Measurements from ENCODE around the gene CPT1B.

Gene CPT1B

GRCh38 chr22:50576806-50577696, 1.2 kb downstream of the CPT1B start:
- no peak for DNase-seq (ENCODE audit: low read depth)
- H3K4me3 ChIP-seq (ENCODE audit: control insufficient read depth, low read depth, low read length) = no peak overlapping the region
- no peak for TF ChIP-seq CTCF (IDR thresholded peaks at IDR 0.05; ENCODE audit: control insufficient read depth, insufficient read depth, low read depth, low read length, missing control alignments)

- TF ChIP-seq CTCF (IDR thresholded peaks at IDR 0.05; ENCODE audit: control insufficient read depth, insufficient read depth, low read depth, low read length, missing control alignments) = peak; percentile 44
- H3K4me3 ChIP-seq (ENCODE audit: control insufficient read depth, low read depth, low read length) = no peak overlapping the region
- DNase-seq (ENCODE audit: low read depth) = peak; percentile 10
Observed at GRCh38 chr22:50576070-50576469, 2.2 kb downstream of the CPT1B start.

- no peak for TF ChIP-seq CTCF (IDR thresholded peaks at IDR 0.05; ENCODE audit: control insufficient read depth, insufficient read depth, low read depth, low read length, missing control alignments)
- DNase-seq (ENCODE audit: low read depth) = no peak
- H3K4me3 ChIP-seq (ENCODE audit: control insufficient read depth, low read depth, low read length) = no peak overlapping the region
Observed at GRCh38 chr22:50575426-50575941, 2.7 kb downstream of the CPT1B start.

- no peak overlapping the region for H3K4me3 ChIP-seq (ENCODE audit: control insufficient read depth, low read depth, low read length)
- no peak for DNase-seq (ENCODE audit: low read depth)
- TF ChIP-seq CTCF (IDR thresholded peaks at IDR 0.05; ENCODE audit: control insufficient read depth, insufficient read depth, low read depth, low read length, missing control alignments) = no peak
Observed at GRCh38 chr22:50574383-50574755, 3.9 kb downstream of the CPT1B start.

- DNase-seq (ENCODE audit: low read depth) = no peak
- TF ChIP-seq CTCF (IDR thresholded peaks at IDR 0.05; ENCODE audit: control insufficient read depth, insufficient read depth, low read depth, low read length, missing control alignments) = no peak
- no peak overlapping the region for H3K4me3 ChIP-seq (ENCODE audit: control insufficient read depth, low read depth, low read length)
Observed at GRCh38 chr22:50573491-50574382, 4.5 kb downstream of the CPT1B start.

- no peak for TF ChIP-seq CTCF (IDR thresholded peaks at IDR 0.05; ENCODE audit: control insufficient read depth, insufficient read depth, low read depth, low read length, missing control alignments)
- no peak for DNase-seq (ENCODE audit: low read depth)
- H3K4me3 ChIP-seq (ENCODE audit: control insufficient read depth, low read depth, low read length) = no peak overlapping the region
Observed at GRCh38 chr22:50572965-50573364, 5.3 kb downstream of the CPT1B start.

All from AG09309 (cell line).